ENCODE results near the gene IFT27.

Gene IFT27, protein sequence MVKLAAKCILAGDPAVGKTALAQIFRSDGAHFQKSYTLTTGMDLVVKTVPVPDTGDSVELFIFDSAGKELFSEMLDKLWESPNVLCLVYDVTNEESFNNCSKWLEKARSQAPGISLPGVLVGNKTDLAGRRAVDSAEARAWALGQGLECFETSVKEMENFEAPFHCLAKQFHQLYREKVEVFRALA

DNA sequence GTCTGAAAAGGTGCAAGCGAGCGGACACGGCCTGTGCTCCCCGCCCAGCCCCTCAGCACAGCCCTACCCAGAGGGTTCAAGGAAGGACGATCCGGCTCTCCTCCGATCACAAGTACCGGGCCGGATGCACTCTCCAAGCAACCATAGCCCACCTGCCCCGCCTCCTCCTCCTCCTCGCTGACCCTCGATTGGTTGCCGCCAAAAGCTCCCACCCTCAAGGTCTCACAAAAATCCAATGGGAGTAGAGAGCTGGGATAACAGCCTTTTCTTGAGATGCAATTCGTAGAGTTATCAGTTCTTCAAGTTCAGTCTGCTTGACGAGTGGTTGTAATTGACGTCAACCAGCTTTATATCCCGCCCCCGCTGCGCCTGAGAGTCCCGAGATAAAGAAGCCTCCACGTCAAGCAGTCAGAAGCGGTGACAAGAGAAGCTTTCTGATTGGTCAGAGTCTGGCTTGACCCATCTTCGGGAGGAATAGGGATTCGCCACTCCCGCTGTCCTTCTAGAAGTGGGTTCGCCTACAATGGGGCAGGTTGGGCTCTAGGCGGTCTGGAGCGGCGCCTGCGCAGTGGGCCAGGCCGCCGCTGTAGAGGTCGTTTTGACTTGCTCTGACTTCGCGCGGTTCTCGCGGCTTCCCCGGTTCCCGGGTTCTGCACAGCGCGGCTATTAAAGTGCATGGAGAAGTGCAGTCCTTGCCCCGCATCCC, at the start of gene IFT27:
IFT27 (minus strand) TSS at position 156 of the 706 bp plus-strand sequence. CDS start 412 bp downstream, outside the sequence.
- DNase-seq: peak; percentile 100

DNA sequence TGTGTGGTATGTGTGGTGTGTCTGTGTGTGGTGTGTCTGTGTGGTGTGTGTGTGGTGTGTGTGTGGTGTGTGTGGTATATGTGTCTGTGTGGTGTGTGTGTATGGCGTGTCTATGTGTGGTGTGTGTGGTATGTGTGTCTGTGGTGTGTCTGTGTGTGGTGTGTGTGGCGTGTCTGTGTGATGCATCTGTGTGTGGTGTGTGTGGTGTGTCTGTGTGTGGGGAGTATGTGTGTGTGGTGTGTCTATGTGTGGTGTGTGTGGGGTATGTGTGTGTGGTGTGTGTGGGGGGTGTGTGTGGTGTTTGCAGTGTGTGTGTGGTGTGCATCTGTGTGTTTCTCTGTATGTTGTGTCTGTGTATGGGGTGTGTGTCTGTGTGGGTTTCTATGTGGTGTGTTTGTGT, 48.7 kb upstream of the IFT27 start:
- DNase-seq: no peak

GRCh38 chr22:36823186-36823839, 47.4 kb upstream of the IFT27 start:
- no peak for DNase-seq

DNA sequence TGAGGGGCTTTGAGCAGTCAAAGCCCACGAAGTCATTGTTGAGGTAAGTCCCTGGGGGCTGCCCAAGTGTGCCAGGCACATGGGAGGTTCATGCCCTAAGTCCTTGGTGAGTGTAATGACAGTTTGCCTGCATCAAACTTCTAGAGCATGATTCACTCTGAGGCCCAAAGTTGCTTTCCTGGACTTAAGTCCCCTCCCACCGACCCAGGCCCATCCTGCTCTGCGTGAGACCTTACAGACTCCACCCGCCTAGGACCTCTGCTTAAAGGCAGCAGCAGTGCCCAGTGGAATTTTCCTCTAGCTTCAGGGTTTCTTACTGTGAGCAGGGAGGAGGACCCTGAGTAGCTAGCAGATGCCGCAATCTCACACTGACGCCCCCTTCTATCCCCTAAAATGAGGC, 46.7 kb upstream of the IFT27 start:
- no peak for DNase-seq

DNA sequence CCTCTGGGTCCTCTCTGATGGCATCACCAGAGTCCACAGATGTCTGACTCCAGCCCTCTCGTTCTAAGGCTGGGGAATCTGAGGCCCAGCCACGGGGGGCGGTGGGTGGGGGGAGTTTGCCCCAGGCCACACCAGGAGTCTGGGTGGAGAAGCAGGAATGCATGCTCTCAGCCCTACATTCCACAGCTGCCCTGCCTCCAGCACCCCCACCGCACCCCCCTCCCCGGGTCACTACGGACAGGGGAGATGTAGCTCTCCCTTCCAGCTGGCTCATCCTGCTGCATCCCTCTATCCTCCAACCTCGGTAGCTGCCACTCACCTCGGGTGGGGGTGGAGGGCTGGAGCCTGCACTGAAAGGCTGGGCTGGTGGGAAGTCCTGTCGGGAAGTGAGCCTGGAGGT, 43.2 kb upstream of the IFT27 start:
- no peak for DNase-seq

DNA sequence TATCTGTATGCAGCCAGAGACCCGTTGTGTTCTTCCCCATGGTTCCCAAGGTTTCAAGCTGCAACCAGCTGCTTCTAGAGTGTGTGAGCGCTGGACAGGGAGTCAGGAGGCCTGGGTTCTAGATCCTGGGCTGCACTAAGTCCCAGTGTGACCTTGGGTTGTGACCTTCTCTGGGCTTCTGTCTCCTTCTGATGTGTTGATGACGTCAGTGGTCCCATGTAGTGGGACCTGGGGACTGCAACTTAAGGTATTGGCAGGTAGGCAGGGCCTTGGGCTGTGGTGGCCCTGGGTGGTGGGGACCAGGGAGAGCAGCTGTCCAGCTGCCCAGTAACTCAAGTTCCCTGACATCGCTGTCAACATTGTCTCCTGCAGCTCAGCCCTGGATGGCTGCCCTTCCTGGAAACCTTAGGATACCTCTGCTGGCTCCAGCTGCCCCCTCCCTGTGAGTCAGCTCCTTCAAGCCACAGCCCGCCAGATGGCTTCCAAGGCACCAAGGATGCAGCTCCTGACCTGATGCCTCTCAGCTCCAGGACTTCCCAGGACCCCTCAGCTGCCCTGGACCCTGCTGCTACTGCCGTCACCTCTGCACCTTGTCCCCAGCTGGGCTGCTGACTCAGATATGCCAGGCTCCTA, 42.2 kb upstream of the IFT27 start:
- DNase-seq: no peak

DNA sequence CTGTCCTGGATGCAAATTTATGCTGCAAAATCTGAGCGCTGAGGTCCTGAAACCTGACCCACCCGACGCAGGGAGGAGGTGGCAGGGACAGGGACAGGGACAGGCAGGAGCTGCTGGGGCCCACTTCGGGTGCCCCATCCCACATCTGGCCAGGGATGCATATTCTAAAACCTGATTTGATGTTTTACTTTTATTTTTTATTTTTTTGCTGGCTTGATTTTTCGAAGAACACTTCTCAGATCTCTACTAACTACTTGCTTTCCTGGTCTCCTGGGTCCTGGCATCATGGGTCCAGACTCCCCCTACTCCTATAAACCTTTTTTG, 41.6 kb upstream of the IFT27 start:
- DNase-seq: no peak

DNA sequence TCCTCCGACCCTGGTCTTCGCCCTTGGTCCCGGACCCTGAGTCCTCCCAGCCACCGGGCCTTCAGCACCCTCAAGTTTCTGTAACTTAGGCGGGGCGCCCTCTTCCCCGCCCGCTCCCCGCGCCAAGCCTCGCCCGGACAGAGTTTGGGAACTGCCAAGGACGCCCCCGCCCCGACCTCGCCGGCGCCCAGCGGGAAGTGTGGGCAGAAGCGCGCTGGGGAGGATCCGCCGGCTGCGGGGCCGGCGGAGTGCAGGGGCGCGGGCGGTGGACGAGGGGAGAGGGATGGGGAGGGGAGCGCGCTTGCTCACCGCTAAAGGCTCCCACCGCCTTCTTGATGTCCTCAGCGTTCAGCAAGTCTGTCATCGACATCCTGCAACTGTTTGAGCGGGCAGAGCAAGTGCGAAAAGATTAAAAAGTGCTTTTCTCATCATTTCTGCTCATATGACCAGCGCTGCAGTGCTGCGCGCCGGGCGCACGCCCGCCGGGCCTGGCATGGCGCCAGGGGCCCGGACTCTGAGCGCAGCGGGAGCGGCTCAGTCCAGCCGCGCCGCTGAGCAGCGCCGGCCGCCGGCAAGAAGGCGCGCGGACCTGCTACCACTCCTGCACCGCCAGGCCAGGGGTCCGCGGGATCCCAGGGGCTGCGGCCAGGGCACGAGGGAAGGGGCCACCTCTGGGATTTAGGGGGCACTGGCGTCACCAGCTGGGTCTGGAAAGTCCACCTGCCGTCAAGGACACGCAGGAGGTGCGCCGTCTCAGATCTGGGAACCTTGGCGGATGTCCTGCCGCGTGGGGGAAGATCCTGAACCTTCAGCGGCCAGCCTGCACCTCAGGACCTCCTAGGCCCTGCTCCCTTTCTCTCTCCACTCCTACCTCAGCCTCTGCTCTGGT, 41.0 kb upstream of the IFT27 start, which contains the start of gene PVALB:
PVALB (minus strand) TSS at position 400 of the 889 bp plus-strand sequence; CDS start at position 370, 30 bp downstream.
- peak; percentile 65 for DNase-seq

- no peak for DNase-seq
These were observed 40.4 kb upstream of the IFT27 start for GRCh38 chr22:36816339-36816635.

DNA sequence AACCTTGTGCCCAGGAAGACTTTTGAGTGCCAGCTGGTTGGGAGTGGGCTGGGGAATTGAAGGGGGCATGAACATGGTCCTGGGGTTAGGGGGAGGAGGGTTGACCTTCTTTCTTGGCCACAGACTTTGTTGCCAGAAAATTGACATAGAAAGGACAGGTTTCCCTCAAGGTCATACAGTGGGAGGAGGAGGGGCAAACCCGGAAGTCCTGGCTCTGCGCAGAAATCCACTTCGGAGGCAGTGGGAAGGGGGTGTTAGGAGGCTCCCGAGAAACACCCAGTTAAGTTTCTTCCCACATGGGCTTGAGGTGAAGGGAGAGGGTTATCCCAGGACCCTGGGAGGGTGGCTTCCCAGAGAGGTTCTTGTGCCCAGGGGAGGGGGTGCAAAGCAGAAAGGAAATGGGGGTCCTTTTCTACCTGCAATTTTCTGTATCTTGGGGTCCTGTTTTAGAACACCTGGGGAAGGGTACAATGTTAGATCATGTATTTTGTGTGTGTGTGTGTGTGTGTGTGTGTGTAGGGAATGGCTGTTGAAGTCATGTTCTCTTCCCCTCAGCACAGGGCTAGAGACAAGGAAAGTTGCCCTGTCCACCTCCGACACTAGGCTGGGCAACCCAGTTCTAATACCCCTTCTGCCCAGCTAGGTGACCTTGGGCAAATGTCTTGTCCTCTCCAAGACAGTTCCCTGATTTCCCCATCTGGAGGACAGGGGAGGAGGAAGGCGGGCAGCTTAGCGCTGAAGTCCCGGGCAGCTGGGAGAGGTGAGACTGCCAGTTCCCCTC, 39.8 kb upstream of the IFT27 start:
- no peak for DNase-seq

GRCh38 chr22:36814801-36815200, 38.9 kb upstream of the IFT27 start:
- DNase-seq: no peak

GRCh38 chr22:36811094-36811800, 35.3 kb upstream of the IFT27 start:
- DNase-seq: peak; percentile 19

GRCh38 chr22:36809351-36809750, 33.4 kb upstream of the IFT27 start:
- no peak for DNase-seq

DNA sequence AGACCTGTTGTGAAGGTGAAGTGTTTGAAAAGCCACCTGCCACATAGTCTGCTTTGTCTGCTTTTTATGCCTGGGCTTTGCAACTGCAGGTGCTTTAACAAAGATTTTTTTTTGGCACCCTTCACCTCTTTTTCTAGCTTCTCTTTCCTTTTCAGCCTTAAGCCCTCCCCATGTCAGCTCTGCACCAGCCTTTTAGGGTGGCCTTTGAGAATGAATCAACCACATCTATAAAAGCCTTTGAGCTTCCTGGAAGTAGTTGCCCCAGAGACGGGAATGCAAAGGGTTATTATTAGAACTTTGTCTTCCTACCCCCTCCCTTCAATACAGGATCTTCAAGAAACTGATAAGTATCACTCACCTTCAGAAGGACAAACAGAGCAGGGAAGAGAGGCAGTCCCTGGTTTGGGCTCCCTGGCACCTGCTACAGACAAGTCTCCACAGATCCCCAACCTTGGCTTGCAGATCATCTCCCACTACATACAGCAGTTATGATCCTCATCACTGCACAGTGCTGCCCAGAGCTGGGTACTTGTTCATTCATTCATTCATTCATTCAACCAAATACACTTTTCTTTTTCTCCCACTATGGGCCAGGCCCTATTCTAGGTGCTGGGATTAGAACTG, 32.9 kb upstream of the IFT27 start:
- DNase-seq: no peak

DNA sequence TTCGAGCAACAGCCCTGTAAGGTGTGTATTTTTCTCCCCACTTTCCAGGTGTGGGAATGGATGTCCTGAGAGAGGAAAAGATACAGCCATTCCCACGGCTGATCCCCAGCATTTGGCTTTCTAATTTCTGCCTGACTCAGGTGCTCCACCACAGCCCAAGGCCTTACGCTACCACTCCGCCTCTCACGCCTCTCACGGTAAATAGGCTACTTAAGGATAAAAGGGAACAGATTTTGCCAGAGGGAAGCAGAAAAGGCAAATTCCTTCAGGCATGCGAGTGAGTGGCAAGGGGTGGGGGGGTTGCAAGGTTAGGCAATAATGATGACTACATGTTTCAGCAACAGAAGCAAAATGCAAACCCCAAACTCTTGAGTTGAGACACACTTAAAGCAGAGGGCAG, 31.7 kb upstream of the IFT27 start:
- DNase-seq: no peak

DNA sequence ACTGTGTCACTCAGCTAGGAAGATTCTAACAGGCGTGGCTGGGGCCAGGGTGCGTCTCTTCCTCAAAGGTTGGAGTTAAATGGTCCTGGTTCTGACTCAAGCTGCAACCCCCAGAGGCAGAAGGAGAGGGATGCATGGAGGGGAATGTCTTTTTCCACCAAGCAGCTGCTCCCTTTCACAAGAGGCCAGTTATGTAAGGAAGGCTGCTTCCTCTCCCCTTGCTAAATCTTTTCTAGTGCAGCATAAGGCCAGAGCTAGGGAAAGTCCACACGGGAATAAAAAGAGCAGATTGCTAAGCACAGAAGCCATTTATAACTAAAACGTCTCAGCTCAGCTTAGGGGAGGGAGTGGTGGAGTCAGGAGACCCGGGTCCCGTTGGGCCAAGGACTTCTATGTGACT, 30.9 kb upstream of the IFT27 start:
- no peak for DNase-seq

- no peak for DNase-seq
These were observed 27.4 kb upstream of the IFT27 start for GRCh38 chr22:36803358-36803757.

DNA sequence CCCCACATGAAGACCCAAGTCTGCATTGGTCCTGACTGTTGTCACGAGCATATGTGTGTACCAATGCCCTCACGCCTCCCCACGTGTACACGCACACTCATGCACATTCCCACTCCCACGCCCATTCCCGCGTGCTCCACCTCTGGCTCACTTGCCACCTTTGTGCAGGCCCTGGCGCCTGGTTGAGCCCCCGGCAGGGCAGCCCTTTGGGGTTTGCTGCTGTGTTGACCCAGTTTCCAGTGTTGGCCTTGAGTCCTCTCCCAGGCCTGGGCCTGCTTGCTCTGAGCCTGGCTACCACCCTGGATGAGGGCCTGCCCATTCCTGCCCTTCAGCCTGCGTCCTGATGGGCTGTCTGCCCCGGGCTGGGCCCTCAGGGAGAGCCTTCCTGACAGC, 22.8 kb upstream of the IFT27 start:
- DNase-seq: no peak

DNA sequence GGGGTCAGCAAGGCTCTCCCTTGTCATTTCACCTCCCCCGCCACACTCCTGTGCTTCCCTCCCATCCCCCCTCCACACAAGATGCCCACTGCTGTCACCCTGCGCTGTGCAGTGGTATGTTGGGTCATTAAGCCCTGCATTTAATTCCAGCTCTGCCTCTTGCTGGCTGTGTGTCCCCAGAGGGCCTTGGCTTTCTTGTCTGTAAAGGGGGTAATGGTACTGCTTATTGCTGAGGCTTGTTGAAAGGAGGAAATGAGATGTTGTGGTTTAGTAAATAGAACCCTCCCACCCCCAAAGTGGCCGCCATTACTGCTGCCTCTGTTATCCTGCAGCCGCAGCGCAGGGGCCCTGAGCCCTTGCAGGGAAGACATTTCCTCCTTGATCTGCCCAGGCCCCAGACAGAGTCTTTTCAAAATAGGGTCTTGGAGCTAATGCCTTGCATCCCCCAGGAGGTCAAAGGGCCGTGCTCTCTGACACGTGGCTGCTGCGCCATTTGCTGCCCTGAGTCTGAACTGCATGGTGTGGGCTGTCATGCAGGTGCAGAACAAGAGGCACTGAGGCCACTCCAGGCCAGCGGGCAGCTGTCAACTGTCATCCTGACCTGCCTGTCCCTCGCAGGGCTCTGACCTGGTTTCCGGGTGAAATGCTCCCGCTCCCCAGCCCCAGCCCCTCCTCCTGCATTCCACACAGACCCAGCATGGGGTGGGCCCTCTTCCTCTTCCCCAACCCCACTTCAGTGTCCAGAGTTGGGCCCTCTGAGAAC, 22.2 kb upstream of the IFT27 start:
- no peak for DNase-seq

DNA sequence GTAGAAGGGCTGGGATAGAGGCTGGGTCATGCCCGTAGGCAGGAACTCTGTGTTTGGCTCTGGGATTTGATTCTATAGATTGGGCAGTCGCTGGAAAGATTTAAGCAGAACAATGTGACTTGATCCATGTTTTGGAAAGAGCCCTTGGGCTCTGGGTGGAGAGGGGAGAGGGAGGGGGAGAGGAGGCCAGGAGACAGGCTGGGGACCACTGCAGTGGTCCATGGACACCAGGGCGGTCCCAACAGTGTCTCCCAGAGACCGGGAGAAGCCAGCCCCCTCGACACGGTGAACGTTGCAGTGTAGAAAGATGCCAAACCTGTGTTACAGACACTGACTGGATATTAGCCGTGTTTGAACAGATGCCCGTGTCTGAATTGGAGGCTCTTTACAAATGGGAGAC, 21.5 kb upstream of the IFT27 start:
- no peak for DNase-seq

Measured in hematopoietic multipotent progenitor cell treated with erythropoietin and hydrocortisone succinate and interleukin-3 and kit ligand, for 8 days (in vitro differentiated cells).